Erythroblast (primary cell): ENCODE data around the gene CLEC3B.

Source experiments
- DNase-seq, 2 experiments: peaks; one replicate each; lab custom pipeline; 2025; lab: John Stamatoyannopoulos, UW
- GATA1 ChIP-seq: IDR thresholded peaks from 2 replicates; pipeline ENCODE4 v1.6.1; 2011; ENCODE audit warnings: low read depth, mild to moderate bottlenecking, control low read depth, low read length, moderate library complexity
- POLR2A ChIP-seq: IDR thresholded peaks from 2 replicates; pipeline ENCODE4 v1.6.1; 2011; ENCODE audit warnings: mild to moderate bottlenecking, low read length

Gene CLEC3B

GRCh38 chr3:45055411-45056143 lies 29.5 kb downstream of the CLEC3B start:
- DNase-seq, result peak; percentile 61 to 63
- TF ChIP-seq GATA1 (no peak), POLR2A (no peak)

- TF ChIP-seq GATA1, result no peak
- TF ChIP-seq POLR2A, result no peak
- no peak for DNase-seq
Measured at GRCh38 chr3:45056608-45057301, 30.7 kb downstream of the CLEC3B start.

GRCh38 chr3:45057557-45057956 lies 31.5 kb downstream of the CLEC3B start:
- TF ChIP-seq GATA1 (no peak), POLR2A (no peak)
- DNase-seq, result no peak

GRCh38 chr3:45059132-45059531 lies 33.0 kb downstream of the CLEC3B start:
- DNase-seq, result no peak
- no peak for TF ChIP-seq GATA1
- TF ChIP-seq POLR2A, result no peak

GRCh38 chr3:45060165-45060892 lies 34.2 kb downstream of the CLEC3B start:
- no peak for DNase-seq
- no peak for TF ChIP-seq GATA1
- TF ChIP-seq POLR2A, result no peak

- no peak for DNase-seq
- TF ChIP-seq POLR2A (no peak), GATA1 (no peak)
Measured at GRCh38 chr3:45062697-45063070, 36.6 kb downstream of the CLEC3B start.

GRCh38 chr3:45064512-45065372 lies 38.6 kb downstream of the CLEC3B start:
- DNase-seq, result peak; percentile 96
- peak; percentile 64 for TF ChIP-seq POLR2A
- TF ChIP-seq GATA1, result no peak

- TF ChIP-seq GATA1 (no peak), POLR2A (no peak)
Measured at GRCh38 chr3:45065373-45065720, 39.2 kb downstream of the CLEC3B start.

GRCh38 chr3:45066109-45066801 lies 40.2 kb downstream of the CLEC3B start:
- TF ChIP-seq GATA1, result no peak
- TF ChIP-seq POLR2A, result no peak
- no peak for DNase-seq

More at GRCh38 chr3:45065373-45065720, 39.2 kb downstream of the CLEC3B start:
- no peak for DNase-seq

GRCh38 chr3:45067486-45067885 lies 41.4 kb downstream of the CLEC3B start:
- no peak for DNase-seq
- TF ChIP-seq POLR2A (no peak), GATA1 (no peak)

GRCh38 chr3:45067941-45068340 lies 41.8 kb downstream of the CLEC3B start:
- no peak for DNase-seq
- TF ChIP-seq GATA1 (no peak), POLR2A (no peak)

- no peak for DNase-seq
- TF ChIP-seq POLR2A (no peak), GATA1 (no peak)
Measured at GRCh38 chr3:45071075-45071474, 45.0 kb downstream of the CLEC3B start.
